GM21447 (cell line): ENCODE measurements around the gene ZBP1.

Source experiments
- ATAC-seq: cut with Tn5 transposase; IDR thresholded peaks from one replicate; pipeline ENCODE4 v1.9.1; 2021; ENCODE audit not compliant: unreplicated experiment

The ZBP1 gene, protein sequence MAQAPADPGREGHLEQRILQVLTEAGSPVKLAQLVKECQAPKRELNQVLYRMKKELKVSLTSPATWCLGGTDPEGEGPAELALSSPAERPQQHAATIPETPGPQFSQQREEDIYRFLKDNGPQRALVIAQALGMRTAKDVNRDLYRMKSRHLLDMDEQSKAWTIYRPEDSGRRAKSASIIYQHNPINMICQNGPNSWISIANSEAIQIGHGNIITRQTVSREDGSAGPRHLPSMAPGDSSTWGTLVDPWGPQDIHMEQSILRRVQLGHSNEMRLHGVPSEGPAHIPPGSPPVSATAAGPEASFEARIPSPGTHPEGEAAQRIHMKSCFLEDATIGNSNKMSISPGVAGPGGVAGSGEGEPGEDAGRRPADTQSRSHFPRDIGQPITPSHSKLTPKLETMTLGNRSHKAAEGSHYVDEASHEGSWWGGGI

DNA sequence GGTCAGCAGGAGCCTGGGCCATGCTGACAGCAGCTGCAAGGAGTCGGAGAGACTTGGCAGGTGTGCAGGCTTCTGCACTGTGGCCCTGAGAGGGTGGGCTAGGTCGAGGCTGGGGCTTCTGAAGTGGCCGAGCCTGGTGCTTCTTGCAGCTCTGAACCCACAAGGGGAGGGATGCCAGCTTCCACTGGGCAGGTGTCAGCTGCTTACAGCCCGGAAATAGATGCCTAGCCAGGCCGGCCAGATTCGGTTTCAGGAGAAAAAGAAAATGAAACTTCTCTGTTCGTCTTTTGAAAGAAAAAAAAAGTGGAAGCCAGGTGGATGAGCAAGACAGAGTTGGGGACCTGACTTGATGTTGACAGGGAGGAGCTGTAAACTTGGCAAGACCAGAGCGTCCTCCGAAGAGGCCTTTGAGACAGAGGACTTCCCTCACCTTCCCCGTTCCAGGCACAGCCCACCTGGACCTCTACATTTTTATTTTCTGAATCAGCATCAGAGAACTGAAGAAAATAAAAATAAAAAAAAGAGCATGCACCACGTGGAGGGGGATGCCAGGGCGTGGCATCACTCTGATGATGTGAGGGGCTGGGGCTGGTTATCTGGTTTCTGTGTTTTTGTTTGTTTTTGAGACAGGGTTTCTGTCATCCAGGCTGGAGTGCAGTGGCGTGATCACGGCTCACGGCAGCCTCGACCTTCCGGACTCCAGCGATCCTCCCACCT is at the start of gene ZBP1:
Gene ZBP1, minus strand, starts transcription at position 153 of the 717 bp plus-strand sequence. Its CDS starts 131 bp downstream, at position 22.
- peak; percentile 43 for ATAC-seq

DNA sequence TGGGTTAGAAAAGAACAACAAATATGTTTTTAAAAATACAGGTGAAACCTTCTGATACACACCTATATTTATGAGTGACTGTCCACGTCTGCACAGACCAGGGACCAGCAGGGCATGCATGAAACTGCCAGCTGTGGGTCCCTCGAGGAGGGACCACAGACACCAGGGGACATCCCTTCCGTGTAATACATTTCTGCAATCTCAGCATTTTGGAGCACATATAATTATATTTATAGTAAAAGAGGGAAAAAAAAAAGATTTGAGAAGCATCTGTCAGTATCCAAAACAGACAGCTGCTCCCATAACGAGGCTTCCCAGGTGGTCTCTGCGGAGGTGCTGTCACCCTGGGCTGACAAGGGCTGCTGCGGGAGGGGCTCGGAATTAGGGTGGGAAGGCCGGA is 49.4 kb upstream of the ZBP1 start:
- no peak for ATAC-seq

DNA sequence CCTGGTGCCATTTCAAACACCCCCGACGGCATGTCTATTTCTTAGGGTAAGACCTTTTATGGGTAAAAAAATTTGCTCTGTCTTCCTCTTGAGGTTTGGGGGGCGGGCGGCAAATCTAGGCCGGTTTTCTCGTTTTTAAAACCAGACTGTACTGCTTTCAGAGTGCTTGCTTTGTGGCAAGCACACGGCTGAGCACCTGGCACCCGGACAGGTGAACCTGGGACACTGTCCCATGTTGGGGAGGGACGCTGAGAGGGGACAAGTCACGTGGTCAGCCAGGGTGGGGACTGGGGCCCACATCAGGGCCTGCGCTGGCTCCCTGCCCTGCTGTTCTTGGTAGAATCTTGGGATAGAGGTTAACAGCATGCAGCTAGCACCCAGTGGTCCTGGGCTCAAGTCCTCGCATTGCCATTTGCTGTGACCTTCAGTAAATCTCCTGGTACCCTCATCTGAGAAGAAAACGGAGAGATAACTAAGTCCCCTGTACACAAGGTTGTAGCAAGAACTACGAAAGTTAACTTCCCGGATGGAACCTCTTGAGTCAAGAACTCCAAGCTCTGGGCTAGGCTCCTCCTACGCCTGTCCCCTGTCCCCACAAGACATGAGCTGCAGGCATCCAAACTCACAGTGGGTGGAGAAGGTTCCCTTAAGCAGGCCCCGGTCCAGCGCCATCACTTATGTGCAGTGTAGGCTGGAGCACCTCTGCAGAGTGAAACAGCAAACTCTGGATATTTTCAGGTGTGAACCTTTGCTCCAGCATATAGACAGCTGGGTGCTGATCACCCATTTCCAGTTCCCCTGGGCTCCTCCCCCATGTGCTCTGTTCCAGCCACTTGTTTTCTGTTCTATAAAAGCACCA is 47.9 kb upstream of the ZBP1 start:
- no peak for ATAC-seq

DNA sequence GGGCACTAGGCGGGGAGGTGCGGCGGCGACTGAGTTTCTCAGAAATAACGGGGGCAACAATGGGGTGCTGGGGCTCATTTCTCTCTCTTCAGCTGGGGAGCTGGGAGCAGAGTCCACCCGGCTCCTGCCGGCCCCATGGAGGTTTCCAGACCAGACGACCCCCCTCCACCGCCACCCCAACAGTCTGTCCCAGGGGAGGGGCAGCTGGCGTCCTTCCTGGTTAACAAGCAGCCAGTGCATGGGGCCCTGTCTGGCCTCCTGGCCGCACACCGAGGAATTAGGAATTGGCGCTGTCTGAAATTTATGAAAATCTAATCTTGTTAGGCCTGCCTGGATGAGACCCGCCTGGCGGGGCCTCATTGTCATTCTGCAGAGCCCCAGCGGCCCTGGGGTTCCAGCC is 47.2 kb upstream of the ZBP1 start:
- no peak for ATAC-seq

DNA sequence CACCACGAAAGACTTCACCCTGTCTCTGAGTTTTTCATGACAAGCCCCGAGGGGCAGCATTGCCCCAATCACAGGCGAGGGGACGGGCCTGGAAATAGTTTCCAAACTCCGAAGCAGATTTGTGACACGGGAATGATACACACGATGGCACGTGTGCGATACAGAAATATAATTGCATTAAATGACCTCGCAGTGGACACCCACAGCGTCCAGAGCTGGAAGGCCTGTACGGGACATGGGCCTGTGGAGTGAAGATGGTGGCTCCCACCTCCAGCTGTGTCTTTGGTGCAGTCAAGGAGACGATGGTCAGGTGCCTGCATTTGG is 46.6 kb upstream of the ZBP1 start:
- no peak for ATAC-seq

DNA sequence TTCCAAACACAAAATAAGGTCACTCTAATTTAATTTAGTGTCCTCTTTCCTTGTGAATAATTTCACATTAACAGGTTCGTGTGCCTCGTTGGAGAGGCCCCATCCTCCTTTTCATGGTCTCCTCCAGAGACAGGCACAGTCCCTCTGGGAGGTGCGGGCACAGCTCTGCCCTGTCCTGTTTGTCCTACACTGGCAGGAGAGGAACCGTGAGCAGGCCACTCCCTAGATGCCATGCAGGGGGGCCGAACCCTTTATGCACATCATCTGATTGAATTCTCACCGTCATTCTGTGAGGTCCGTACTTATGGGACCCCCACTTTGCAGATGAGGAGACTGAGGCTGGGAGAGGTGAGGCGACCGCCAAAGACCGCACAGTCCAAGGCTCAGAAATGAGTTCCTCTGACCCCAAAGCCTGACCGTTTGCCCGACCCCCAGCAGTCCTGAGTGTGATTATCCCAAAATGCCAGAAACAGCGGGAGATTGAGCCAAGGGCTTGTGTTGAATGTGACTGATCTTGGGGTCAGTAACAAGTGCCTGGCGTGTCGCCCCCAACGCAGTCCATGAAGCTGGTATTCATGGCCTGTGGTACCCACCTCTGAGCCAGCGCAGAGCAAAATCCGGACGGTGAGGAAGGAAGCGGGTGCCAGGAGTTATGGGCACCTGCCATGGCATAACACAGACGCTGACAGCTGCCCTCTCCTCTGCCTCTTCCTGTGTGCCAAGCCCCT is 46.0 kb upstream of the ZBP1 start:
- ATAC-seq, result no peak

DNA sequence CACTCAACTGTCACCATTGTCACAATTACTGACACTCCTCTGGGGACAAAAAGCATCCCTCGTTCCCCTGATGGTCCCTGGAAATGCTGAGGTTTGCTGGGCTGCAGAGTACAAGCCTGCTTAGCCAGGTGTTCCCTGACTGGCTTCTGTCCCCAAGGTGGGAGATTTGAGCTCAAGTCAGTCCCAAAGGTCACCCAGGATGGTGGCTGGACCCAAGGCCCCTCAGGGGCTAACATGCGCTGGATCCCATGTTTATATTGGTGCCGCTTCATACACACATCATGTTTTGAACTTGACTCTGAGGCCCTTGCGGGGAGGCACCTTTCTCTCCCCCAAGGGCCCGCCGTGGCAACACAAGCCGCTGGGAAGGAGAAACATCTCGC is 45.4 kb upstream of the ZBP1 start:
- no peak for ATAC-seq

DNA sequence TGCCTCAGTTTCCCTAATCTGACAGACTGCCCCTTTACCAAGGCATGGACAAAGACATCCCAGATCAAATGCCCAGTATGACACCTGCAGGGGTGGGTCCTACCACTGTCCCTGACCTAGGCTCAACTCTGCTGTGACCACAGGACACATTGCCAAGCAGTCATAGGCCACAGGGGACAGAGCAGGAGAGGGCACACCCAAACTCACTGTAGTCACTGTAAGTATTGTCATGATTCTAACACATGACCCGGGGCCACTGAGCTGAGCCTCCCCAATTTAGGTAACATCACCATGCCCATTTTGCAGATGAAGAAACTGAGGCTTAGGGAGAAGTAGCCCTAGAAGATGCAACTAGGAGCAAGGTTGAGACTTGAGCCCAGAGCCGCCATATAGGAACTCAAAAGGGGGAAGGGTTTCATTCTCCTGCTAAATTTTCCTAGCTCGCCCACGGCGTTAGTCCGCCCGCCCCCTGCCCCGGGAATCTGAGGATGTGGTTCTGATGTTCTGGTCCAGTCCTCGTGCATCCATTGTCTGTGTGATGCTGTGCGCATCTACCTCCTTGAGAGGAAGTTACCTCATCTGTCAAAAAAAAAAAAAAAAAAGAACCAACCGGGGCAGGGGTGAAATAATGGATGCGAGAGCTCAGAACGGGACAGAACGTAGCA is 44.8 kb upstream of the ZBP1 start:
- ATAC-seq, result no peak

DNA sequence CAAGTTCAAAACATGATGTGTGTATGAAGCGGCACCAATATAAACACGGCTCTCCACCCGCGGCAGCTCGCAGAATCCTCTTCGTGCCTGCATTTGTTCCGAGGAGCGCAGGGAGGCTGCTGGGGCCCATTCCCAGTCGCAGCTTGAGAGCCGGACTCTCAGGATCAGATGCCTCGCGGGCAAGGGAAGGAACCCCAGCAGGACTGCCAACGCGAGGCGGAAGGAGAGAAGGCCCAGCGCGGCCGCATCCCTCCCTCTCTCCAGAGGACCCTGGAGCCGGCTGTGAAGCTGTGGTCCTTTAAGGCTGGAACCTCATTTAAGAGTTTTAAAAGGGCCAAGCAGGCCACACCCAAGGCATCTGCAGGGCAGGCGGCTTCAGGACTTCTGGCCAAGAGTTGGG is 44.2 kb upstream of the ZBP1 start:
- ATAC-seq, result no peak

DNA sequence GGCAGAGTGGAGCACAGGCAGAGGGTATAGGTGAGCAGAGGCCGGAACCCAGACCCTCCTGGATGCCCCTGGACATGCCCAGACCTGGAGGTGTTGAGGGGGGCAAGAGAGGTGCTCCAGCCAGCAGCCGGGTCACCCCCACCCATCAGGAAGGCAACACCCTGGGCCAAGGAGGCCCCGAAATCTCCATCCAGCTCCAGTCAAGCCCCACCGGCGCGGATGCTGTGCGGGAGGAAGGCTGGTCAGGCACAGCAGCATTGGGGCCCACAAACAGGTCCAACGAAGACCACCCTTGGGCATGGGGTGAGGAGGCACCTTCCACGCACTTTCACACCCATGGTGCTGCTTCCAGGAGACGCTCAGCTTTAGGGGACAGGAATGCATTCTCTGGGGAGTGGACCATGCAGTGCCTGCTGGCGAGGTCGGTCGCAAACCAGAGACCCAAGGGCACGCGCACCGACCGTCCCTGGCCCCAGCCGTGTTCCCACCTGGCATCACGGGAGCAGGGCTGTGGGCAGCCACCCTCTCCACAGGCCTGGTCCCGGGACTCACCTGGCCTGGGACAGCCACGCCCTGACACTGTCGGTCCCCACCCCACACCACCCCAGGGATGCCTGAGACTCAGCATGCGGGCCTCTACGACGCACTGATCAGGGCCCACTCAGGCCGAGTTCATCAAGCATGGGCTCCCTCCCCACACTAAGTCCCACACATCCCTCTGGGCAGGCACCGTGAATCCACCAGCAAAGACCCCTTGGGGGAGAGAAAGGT is 43.6 kb upstream of the ZBP1 start:
- no peak for ATAC-seq

DNA sequence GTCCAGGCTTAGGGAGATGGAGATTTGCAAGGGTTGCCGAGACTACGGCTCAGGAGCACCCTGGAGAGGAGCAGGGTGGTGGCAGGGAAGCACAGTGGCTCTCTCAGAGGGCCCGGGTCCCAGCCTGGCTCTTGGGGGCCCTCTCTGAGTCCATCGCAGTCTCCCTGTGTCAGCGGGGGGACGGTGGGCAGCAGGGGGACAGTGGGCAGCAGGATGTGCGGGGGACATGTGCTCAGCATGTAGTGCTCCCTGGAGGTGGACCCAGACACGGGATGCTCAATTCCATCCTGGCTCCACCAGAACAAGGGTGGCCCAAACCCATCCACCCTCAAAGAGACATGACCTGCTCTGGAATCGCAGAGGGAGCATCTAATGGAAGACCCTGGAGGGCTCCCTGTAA is 43.0 kb upstream of the ZBP1 start:
- ATAC-seq, result no peak

DNA sequence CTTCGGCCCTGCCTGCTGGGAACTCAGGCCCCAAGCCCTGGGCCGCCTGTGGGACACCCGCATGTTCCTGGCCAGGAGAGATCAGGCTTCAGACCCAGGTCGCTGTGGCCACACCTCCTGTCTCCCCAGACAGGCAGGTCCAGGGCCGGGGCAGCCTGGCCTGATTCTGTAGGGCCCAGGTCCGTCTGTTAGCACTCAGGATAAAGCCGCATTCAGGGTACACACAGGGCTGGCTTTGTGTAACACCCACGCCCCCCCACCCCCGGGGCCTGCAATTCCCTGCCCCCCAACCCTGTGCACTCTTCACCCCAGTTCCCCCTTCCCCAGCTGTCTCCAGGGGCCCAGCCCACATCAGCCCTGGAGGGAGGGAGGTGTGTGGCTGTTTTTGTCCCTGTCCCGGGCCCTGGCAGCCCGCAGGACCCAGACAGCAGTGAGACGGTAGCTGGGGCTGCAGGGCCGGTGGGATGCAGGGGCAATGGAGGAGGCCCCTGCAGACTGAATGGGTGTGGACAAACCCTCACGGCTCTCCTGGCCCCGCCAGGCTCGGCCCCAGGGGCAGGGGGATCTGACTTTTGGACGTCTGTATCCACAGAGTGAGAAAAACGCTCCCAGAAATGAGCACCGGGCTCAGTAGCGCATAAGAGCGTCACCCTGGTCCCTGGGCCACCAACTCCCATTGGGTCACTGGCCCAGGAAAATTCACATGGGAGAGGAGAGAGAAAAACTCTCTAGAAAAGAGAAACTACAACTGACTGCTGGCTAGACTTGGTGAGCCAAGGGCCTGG is 42.4 kb upstream of the ZBP1 start:
- no peak for ATAC-seq

DNA sequence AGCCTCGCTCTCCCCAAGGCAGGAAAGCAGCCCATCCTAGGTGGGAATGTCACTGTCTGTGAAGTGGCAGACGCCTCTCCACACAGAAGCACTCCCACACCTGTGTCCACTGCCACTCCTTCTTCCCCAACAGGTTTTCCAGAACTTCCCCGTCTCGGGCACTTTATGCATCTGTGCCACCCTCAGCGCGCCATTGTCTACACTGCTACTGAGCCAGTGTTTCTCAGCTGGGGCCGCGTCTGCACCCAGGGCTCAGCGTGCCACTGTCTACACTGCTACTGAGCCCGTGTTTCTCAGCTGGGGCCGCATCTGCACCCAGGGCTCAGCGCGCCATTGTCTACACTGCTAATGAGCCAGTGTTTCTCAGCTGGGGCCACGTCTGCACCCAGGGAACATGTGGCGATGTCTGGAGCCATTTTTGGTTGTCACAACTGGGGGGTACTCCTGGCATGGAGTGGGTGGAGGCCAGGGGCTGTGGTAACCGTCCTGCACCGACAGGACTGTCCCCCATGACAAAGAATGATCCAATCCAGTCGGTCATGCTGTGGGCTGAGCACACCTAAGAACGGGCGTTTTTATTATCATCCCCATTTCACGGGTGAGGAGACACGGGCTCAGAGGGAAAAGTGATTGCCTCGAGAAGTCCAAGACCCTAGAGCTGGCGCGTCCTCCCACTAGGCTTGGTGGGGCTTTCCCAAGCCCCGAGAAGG is 41.7 kb upstream of the ZBP1 start:
- ATAC-seq, result no peak

DNA sequence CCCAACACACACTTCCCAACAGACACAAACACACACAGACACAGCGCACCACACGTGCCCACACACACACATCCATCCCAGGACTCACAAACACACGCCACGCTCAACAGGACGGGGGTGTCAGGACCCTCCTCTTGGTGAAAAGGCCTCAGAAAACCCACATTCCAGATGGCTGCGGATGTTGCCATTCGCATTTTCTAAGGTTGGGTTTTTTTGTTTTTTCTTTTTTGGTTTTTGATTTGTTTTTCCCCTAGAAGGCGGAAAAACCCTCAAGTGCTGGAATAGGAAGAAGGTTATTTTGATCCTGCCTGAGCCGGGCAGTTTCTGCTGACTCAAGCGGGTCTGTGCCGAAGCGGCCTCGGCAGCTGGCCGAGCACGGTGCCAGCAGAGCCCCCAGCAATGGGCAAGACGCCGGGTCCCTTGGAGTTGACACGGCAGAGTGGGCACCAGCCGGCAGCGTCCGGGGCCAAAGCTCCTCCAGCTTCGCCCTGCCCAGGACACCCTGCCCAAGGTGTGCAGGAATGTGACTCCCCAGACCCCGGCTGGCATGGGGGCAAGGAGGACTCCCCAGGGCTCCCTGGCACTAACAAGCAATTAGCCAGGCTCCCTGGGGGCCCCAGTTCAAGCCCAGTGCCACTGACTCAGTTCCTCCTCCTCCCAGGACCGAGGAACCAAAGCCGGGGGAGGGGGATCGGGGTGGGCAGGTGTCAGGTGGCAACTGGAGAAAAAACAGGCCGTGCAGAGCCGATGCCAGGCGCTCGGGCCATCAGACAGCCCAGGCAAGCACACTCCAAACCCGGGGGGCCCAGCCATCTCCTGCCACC is 40.9 kb upstream of the ZBP1 start:
- no peak for ATAC-seq

DNA sequence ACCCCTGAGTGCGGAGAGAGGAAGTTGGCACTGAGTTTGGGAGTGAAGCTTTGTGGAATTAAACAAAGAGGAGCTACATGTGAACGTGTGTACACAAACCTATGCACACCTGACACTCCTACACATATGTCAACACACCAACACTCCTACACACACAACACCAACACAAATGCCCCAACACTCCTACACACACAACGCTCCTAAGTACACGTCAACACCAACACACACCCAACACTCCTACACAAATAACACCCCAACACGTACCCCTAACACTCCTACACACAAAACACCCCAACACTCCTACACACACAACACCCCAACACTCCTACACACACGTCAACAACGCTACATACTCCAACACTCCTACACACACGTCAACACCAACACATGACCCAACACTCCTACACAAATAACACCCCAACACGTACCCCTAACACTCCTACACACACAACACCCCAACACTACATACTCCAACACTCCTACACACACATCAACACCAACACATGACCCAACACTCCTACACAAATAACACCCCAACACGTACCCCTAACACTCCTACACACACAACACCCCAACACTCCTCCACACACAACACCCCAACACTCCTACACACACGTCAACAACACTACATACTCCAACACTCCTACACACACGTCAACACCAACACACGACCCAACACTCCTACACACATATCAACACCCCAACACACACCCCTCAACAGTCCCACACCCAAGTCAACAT is 40.1 kb upstream of the ZBP1 start:
- no peak for ATAC-seq

DNA sequence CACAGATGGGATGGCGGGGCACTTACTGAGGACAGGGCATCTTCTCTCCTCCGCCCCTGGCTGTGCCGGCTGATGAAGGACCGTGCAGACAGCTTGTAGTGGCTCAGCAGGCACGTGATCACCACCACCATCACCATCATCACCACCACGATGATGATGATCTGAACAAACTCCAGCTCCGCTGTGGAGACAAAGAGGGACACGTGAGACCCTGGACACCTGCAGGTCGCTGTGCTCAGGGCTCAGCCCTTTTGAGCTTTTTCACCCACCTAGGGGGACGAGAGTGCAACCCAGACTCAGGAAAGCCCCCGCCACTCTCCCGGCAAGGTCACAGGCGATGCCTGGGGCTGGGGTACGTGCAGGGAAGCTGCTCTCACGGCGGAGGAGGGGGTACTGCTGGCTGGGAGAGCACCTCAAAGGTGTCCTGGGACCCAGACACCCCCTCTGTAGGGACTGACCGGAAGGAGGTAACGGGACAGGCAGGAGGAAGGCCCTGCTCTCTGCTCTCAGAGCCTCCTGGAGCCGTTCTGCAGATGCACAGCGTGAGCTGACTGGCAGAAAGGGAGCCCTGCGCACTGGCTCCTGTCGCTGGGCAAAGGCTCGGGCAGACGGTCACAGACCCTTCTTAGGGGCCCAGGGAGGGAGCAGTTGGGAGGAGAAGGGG is 39.4 kb upstream of the ZBP1 start:
- no peak for ATAC-seq
